Epithelial cell of alveolus of lung (primary cell): Measurements from ENCODE around the gene ZSWIM5. TPM values are rescaled to one million over a fixed set of nuclear protein-coding genes. Genes with fewer than 3 reads are reported as not detected.

Experiments used
- total RNA-seq: library from RNA; depleted of rRNA; stranded (reverse); fragments of >200 nt; gene quantifications from 2 replicates; pipeline ENCODE4 v1.2.1, GENCODE V29; 2015

The ZSWIM5 gene
- 0.08 and 0.65 TPM in 2 replicates for total RNA-seq

DNA sequence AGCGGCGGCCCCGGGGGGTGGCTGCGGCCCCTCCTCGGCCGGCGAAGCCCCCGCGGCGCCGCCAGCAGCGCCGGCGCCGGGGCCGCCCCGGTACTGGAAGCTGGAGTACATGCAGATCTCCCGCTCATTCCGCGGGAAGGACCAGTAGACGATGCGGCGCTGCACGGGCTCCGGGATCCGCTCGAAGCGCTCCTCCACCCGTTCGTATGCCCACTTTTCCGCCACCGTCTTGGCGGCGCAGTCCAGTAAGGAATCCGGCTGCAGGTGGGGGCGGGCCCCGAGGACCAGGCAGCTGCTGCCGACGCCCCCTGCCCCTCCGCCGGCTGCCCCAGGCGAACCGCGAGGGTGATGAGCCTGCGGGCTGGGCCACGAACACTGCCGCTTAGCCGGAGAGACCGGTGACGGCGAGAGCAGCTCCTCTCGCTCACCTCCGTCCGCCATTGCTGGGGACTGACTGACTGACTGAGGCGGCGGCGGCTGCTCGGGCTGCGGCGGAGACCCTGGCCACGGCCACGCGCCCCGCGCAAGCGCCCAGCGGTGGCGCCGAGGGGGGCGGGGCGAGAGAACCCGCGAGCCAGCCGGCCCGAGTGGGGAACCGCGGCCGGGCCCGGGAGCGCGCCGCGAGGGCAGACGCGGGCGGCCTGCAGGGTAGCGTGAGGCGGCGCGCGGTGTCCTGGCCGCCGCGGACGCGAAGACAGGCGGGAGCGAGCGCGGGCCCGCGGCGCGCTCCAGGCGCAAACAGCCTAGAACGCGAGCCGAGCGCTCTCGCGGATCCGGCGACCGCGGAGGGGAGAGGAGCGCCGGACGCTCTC, at the start of gene ZSWIM5:
Gene ZSWIM5, minus strand, starts transcription at position 696 of the 812 bp plus-strand sequence. Its CDS starts 255 bp downstream, at position 441.

DNA sequence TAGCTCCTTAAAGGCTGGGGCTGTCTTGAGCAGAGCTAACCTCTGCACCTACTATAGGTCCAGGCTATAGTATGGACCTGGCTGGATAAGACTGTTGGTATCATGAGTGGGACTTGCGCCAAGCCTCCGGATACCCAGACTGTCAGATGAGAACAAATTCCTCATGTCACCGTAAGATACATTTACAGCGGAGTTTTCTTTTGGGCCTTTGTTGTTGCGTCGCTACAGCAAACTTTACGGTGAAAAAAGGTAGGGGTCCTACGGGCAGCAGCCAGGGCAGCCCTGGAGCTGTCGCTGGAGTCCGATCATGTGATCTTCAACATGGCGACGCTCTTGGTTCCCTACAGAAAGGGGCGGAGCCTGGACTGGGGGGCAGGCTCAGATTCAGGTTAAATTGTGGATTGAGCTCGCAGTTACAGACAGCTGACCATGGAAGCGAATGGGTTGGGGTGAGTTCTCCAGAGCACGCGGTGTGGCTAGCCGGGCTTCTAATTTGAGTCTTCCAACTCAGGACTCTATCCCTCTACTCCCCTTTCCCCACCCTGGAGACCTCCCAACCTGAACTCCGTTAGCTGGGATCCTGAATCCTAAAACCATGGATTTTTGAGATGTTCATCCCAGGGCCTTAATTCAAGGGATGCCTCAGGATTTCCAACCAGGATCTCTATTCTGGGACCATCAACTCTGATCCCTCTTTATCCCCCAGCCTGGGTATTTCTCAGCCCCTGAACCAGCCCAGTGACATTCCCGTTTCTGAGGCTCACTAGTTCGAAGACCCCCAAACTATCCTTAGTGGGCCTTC, 194.4 kb downstream of the ZSWIM5 start, which contains the start of gene UROD:
Gene UROD, plus strand, starts transcription at position 418 of the 802 bp plus-strand sequence. Its CDS starts 12 bp downstream, at position 430.

GRCh38 chr1:45010855-45011811, 195.3 kb downstream of the ZSWIM5 start, which contains the start of gene HECTD3:
Gene HECTD3, minus strand, starts transcription at chr1:45011324. Its CDS starts 67 bp downstream, at chr1:45011257.

Other genes with a start within 250 kb of the ZSWIM5 start
- gene EIF2B3, start 220.0 kb downstream of the ZSWIM5 start, total RNA-seq, result 15.6 and 28.7 TPM in 2 replicates
- 21.2 and 26.6 TPM in 2 replicates for gene HECTD3, start 195.3 kb downstream of the ZSWIM5 start, total RNA-seq
- gene UROD, start 194.4 kb downstream of the ZSWIM5 start, total RNA-seq, result 92.5 and 128 TPM in 2 replicates
- gene HPDL, start 120.3 kb upstream of the ZSWIM5 start, total RNA-seq, result 1.3 and 8.3 TPM in 2 replicates
- 13.7 and 15.0 TPM in 2 replicates for gene TOE1, start 133.6 kb upstream of the ZSWIM5 start, total RNA-seq
- 17.6 and 26.8 TPM in 2 replicates for gene MUTYH, start 133.8 kb upstream of the ZSWIM5 start, total RNA-seq